Left ventricle myocardium inferior (tissue), 1 donor: Measurements from ENCODE around the gene CLRN3. TPM values are rescaled to one million over a fixed set of nuclear protein-coding genes. Genes with fewer than 3 reads are reported as not detected.

Experiments used
- DNase-seq: peaks from one replicate; pipeline ENCODE4 v3.0.0-alpha.2; 2020
- H3K27ac ChIP-seq: fragments of 200-600 bp; replicated peaks from 2 replicates; pipeline ENCODE4 v1.8.0; 2021
- H3K27me3 ChIP-seq: fragments of 200-600 bp; 2 replicates; pipeline ENCODE4 v1.8.0; 2021; ENCODE audit warnings: low read depth
- H3K36me3 ChIP-seq: fragments of 200-600 bp; 2 replicates; pipeline ENCODE4 v1.8.0; 2021
- H3K4me1 ChIP-seq: fragments of 200-600 bp; 2 replicates; pipeline ENCODE4 v1.8.0; 2021
- H3K4me3 ChIP-seq: fragments of 200-600 bp; 2 replicates; pipeline ENCODE4 v1.8.0; 2021; ENCODE audit warnings: mild to moderate bottlenecking, moderate library complexity
- H3K9me3 ChIP-seq: fragments of 200-600 bp; replicated peaks from 2 replicates; pipeline ENCODE4 v1.8.0; 2021
- CTCF ChIP-seq: fragments of 200-600 bp; IDR thresholded peaks from 2 replicates; pipeline ENCODE4 v1.8.0; 2021; ENCODE audit warnings: antibody characterized with exemption, mild to moderate bottlenecking, borderline replicate concordance
- intact Hi-C: fragments of 100-400 bp; cut with micrococcal nuclease; formaldehyde crosslinking; loops from one replicate; pipeline ENCODE4 v1.11.0; 2022
- total RNA-seq: library from RNA; stranded (reverse); fragmentation: NEBNext Ultra II Directional; extraction: Animal tissue kit (Norgen Biotek cat#: 25700); gene quantifications from one replicate; pipeline ENCODE4 v1.2.1, GENCODE V29; 2021
- donor health status: DM: no; HTN: yes; CAD: no; lungs with severe emphysema.

The CLRN3 gene
- total RNA-seq, 1 donor from 2014 or later, result not detected

GRCh38 chr10:127911218-127911866 lies 18.6 kb upstream of the CLRN3 start:
- peak overlapping the region; percentile 26 for H3K4me3 ChIP-seq
- TF ChIP-seq CTCF, result no peak
- DNase-seq, result peak; percentile 58
- H3K4me1 ChIP-seq, result peaks cover 90% of the 10 kb centered on the region
- no peaks in the 10 kb centered on the region for H3K9me3 ChIP-seq
- H3K27ac ChIP-seq, result peak overlapping the region; percentile 89
- no peaks in the 10 kb centered on the region for H3K27me3 ChIP-seq
- intact Hi-C loops, result no loop called here
- no peaks in the 10 kb centered on the region for H3K36me3 ChIP-seq

- H3K36me3 ChIP-seq, result no peaks in the 10 kb centered on the region
These were observed 17.7 kb upstream of the CLRN3 start for GRCh38 chr10:127910464-127910770.

GRCh38 chr10:127909716-127910463 lies 17.1 kb upstream of the CLRN3 start:
- H3K4me3 ChIP-seq, result no peak overlapping the region
- no peaks in the 10 kb centered on the region for H3K36me3 ChIP-seq
- no peak for TF ChIP-seq CTCF
- H3K27me3 ChIP-seq, result no peaks in the 10 kb centered on the region
- no peak for DNase-seq
- H3K9me3 ChIP-seq, result no peaks in the 10 kb centered on the region
- peaks cover 81% of the 10 kb centered on the region for H3K4me1 ChIP-seq
- intact Hi-C loops, result loop anchor here (10.0 kb wide), 1 partner anchor 155 kb away; no protein-coding TSS in a partner anchor
- H3K27ac ChIP-seq, result peak overlapping the region; percentile 89

More at GRCh38 chr10:127910464-127910770, 17.7 kb upstream of the CLRN3 start:
- H3K27ac ChIP-seq, result peak overlapping the region; percentile 89
- no peak for TF ChIP-seq CTCF
- H3K9me3 ChIP-seq, result no peaks in the 10 kb centered on the region
- H3K27me3 ChIP-seq, result no peaks in the 10 kb centered on the region
- H3K4me3 ChIP-seq, result no peak overlapping the region
- DNase-seq, result no peak
- peaks cover 87% of the 10 kb centered on the region for H3K4me1 ChIP-seq
- intact Hi-C loops, result no loop called here

- Histone ChIP-seq H3K27me3 (no peaks in the 10 kb centered on the region), H3K9me3 (no peaks in the 10 kb centered on the region), H3K36me3 (no peaks in the 10 kb centered on the region), H3K27ac (peak overlapping the region; percentile 96), H3K4me3 (no peak overlapping the region), H3K4me1 (peaks cover 72% of the 10 kb centered on the region)
- TF ChIP-seq CTCF, result no peak
- intact Hi-C loops, result loop anchor here (10.0 kb wide), 1 partner anchor 156 kb away; no protein-coding TSS in a partner anchor
- DNase-seq, result no peak
These were observed 16.2 kb upstream of the CLRN3 start for GRCh38 chr10:127908959-127909267.

GRCh38 chr10:127908106-127908958 lies 15.6 kb upstream of the CLRN3 start:
- Histone ChIP-seq H3K27me3 (no peaks in the 10 kb centered on the region), H3K4me1 (peaks cover 67% of the 10 kb centered on the region), H3K9me3 (no peaks in the 10 kb centered on the region), H3K27ac (peak overlapping the region; percentile 96), H3K36me3 (no peaks in the 10 kb centered on the region), H3K4me3 (peak overlapping the region; percentile 90)
- intact Hi-C loops, result loop anchor here (10.0 kb wide), 1 partner anchor 156 kb away; no protein-coding TSS in a partner anchor
- TF ChIP-seq CTCF, result no peak
- DNase-seq, result no peak
